Endothelial cell of umbilical vein (primary cell): ENCODE measurements around the gene TMEM121B. TPM values are rescaled to one million over a fixed set of nuclear protein-coding genes. Genes with fewer than 3 reads are reported as not detected.

Source experiments
- BruUV-seq: library from RNA; stranded (reverse); fragments of 400-500 nt; replicated peaks from 2 replicates; lab custom pipeline; 2021; lab: Mats Ljungman, UMichigan
- CTCF ChIA-PET: fragments of 300-600, 350-600 bp; sonication (Branson Sonifier 250); formaldehyde crosslinking; loops from one replicate; lab custom pipeline; 2021; ENCODE audit warnings: antibody characterized with exemption, inconsistent platforms; lab: Charles Lee
- POLR2A ChIA-PET: fragments of 300-600, 350-600 bp; sonication (Branson Sonifier 250); formaldehyde crosslinking; loops from one replicate; lab custom pipeline; 2021; ENCODE audit warnings: antibody characterized with exemption, inconsistent platforms; lab: Charles Lee
- DNase-seq: peaks from one replicate; pipeline ENCODE4 v3.0.0-alpha.2; 2011; ENCODE audit warnings: low read depth, low spot score
- FAIRE-seq: peaks from 2 replicates; lab custom pipeline; 2011; peaks lifted over from hg19 to GRCh38; lab: Jason Lieb, UNC
- H2AFZ ChIP-seq: 2 replicates; pipeline ENCODE4 v1.6.0; 2012; ENCODE audit warnings: low read depth, low read length, control low read depth, inconsistent platforms
- H3K27ac ChIP-seq: 2 replicates; pipeline ENCODE4 v1.5.1; 2011; ENCODE audit warnings: low read depth, mild to moderate bottlenecking, control low read depth, low read length, moderate library complexity; ENCODE audit not compliant: insufficient read depth
- H3K27me3 ChIP-seq, 2 experiments: 2 replicates each; pipeline versions ENCODE4 v1.6.0 to v1.6.1; 2011; ENCODE audit warnings: low read length in 2 of 2, mixed read lengths in 1 of 2; ENCODE audit not compliant: control insufficient read depth in 2 of 2, insufficient read depth in 2 of 2
- H3K36me3 ChIP-seq, 2 experiments: 2 replicates in 1 of 2; 3 replicates in 1 of 2; pipeline ENCODE4 v1.5.1; 2011; ENCODE audit warnings: low read length in 2 of 2, mild to moderate bottlenecking in 1 of 2, moderate library complexity in 1 of 2; ENCODE audit not compliant: control insufficient read depth in 2 of 2, insufficient read depth in 2 of 2; ENCODE audit errors: extremely low read depth in 1 of 2
- H3K4me1 ChIP-seq: 3 replicates; pipeline ENCODE4 v1.5.1; 2011; ENCODE audit warnings: mild to moderate bottlenecking, low read length; ENCODE audit not compliant: control insufficient read depth, insufficient read depth; ENCODE audit errors: extremely low read depth
- H3K4me2 ChIP-seq: 2 replicates; pipeline ENCODE4 v1.6.1; 2011; ENCODE audit warnings: low read length, control low read depth, mixed read lengths; ENCODE audit not compliant: insufficient read depth
- H3K4me3 ChIP-seq, 3 experiments: fragments of 200-600 bp in 1 of 3; sonication (generic), shearing (Covaris generic) in 1 of 3; replicated peaks in 1 of 3; 2 replicates each; pipeline ENCODE4 v1.5.1; 2011 to 2016; ENCODE audit warnings: control low read depth in 3 of 3, low read length in 3 of 3, mild to moderate bottlenecking in 2 of 3, inconsistent platforms in 1 of 3, low read depth in 1 of 3, moderate library complexity in 1 of 3; ENCODE audit not compliant: insufficient read depth in 1 of 3
- H3K79me2 ChIP-seq: 2 replicates; pipeline ENCODE4 v1.6.0; 2012; ENCODE audit warnings: low read length, inconsistent platforms; ENCODE audit not compliant: control insufficient read depth, insufficient read depth
- H3K9ac ChIP-seq: replicated peaks from 2 replicates; pipeline ENCODE3; 2011; ENCODE audit warnings: low read length, control low read depth; ENCODE audit not compliant: insufficient read depth; ENCODE audit errors: extremely low read depth
- H3K9me1 ChIP-seq: replicated peaks from 3 replicates; pipeline ENCODE4 v1.6.0; 2011; ENCODE audit warnings: mild to moderate bottlenecking, low read length; ENCODE audit not compliant: control insufficient read depth, insufficient read depth; ENCODE audit errors: extremely low read depth
- H3K9me3 ChIP-seq: replicated peaks from 2 replicates; pipeline ENCODE4 v1.5.1; 2012; ENCODE audit warnings: low read length, inconsistent platforms; ENCODE audit not compliant: control insufficient read depth, insufficient read depth
- H4K20me1 ChIP-seq: replicated peaks from 2 replicates; pipeline ENCODE3; 2011; ENCODE audit warnings: mild to moderate bottlenecking, low read length; ENCODE audit not compliant: control insufficient read depth, insufficient read depth; ENCODE audit errors: extremely low read depth
- GATA2 ChIP-seq: IDR thresholded peaks from 2 replicates; pipeline ENCODE4 v1.7.0; 2011; ENCODE audit warnings: low read depth, mild to moderate bottlenecking, moderate library complexity, mixed read lengths, low read length; ENCODE audit not compliant: insufficient read length, insufficient read depth
- MYC ChIP-seq: IDR thresholded peaks from one replicate; pipeline ENCODE4 v1.6.1; 2011; ENCODE audit warnings: mild to moderate bottlenecking, low read depth, low read length
- POLR2A ChIP-seq: IDR thresholded peaks from 2 replicates; pipeline ENCODE4 v1.6.1; 2012; ENCODE audit warnings: low read depth, mild to moderate bottlenecking, control low read depth, low read length
- POLR2AphosphoS5 ChIP-seq: IDR thresholded peaks from 2 replicates; pipeline ENCODE4 v1.6.1; 2012; ENCODE audit warnings: low read depth, mild to moderate bottlenecking, control low read depth, low read length, moderate library complexity; ENCODE audit not compliant: insufficient read depth
- dilution Hi-C: fragments of 300-500 bp; cut with MboI; formaldehyde crosslinking; loops from one replicate; pipeline ENCODE4 v1.15.0; 2019; ENCODE audit warnings: low sequenced_read_pairs; ENCODE audit not compliant: extremely low pct_ligation_motif_present
- intact Hi-C: fragments of 100-400 bp; cut with micrococcal nuclease; formaldehyde crosslinking; loops from one replicate; pipeline ENCODE4 v1.10.0; 2022
- polyA plus RNA-seq, 4 experiments: library from polyadenylated mRNA; depleted of rRNA in 3 of 4; stranded (reverse) in 3 of 4; unstranded in 1 of 4; fragments of >200 nt; gene quantifications; 2 replicates each; pipeline versions ENCODE4 v1.2.1 to v1.2.3, GENCODE V29; 2011 to 2012; ENCODE audit warnings: missing spikeins in 1 of 4
- total RNA-seq: library from RNA; stranded (reverse); gene quantifications from 2 replicates; pipeline ENCODE4 v1.2.3, GENCODE V29; 2021
- TF ChIP-seq, protein P1 (sequence below): IDR thresholded peaks from 2 replicates; pipeline ENCODE4 v1.6.1; 2011; ENCODE audit not compliant: insufficient read depth, insufficient read length
- TF ChIP-seq, protein P2 (sequence below), 2 donors: IDR thresholded peaks; 1 replicate in 1 of 2; 2 replicates in 1 of 2; pipeline ENCODE4 v1.5.1; 2011; ENCODE audit warnings: low read length in 2 of 2, mild to moderate bottlenecking in 2 of 2, moderate library complexity in 2 of 2, control low read depth in 1 of 2, inconsistent platforms in 1 of 2, low read depth in 1 of 2; ENCODE audit not compliant: insufficient read depth in 1 of 2; ENCODE audit errors: extremely low read depth in 1 of 2

TMEM121B gene
- total and polyA plus RNA-seq, 2 donors (not counting 3 experiments of a cell fraction or from before 2014, with no cell fraction given): 0.18 to 0.33 TPM

DNA sequence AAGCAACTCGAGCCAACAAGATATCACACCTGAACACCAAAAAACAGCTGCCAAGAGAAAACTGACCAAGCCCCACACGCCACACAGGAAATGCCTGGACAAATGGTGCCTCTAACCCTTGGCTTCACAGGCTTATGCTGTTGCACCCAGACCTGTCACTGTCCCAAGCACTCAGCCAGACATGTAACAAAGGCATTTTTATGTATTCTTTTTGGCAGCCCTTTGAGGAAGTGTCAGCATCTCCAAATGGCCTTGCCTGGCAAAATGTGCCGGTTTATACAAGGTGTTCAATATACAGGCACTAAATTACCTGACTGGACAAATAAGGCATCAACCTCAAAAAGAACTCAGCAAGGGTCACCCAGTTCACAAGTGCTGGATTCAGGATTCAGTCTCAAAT is 31.8 kb upstream of the TMEM121B start:
- Histone ChIP-seq H3K9me3 (no peaks in the 10 kb centered on the region), H2AFZ (no peak overlapping the region), H3K4me2 (no peak overlapping the region), H4K20me1 (no peaks in the 10 kb centered on the region), H3K9ac (no peak overlapping the region), H3K27me3 (no peaks in the 10 kb centered on the region), H3K9me1 (no peaks in the 10 kb centered on the region), H3K79me2 (peaks cover 41% of the 10 kb centered on the region), H3K4me1 (peaks cover 4% of the 10 kb centered on the region), H3K27ac (no peak overlapping the region), H3K4me3 (no peak overlapping the region), H3K36me3 (peaks cover 0 to 3% of the 10 kb centered on the region in 2 experiments)
- TF ChIP-seq POLR2AphosphoS5: no peak
- TF ChIP-seq, protein P1, sequence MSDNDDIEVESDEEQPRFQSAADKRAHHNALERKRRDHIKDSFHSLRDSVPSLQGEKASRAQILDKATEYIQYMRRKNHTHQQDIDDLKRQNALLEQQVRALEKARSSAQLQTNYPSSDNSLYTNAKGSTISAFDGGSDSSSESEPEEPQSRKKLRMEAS: no peak
- ChIA-PET CTCF (interaction anchor here (0.9 kb wide), 1 partner anchor 18 kb away, joined by 3 read pairs; no protein-coding TSS in a partner anchor), POLR2A (no interaction called here)
- FAIRE-seq (no peak), DNase-seq (no peak)
- dilution Hi-C loops (no loop called here), intact Hi-C loops (no loop called here)
- BruUV-seq: no TSS peak

DNA sequence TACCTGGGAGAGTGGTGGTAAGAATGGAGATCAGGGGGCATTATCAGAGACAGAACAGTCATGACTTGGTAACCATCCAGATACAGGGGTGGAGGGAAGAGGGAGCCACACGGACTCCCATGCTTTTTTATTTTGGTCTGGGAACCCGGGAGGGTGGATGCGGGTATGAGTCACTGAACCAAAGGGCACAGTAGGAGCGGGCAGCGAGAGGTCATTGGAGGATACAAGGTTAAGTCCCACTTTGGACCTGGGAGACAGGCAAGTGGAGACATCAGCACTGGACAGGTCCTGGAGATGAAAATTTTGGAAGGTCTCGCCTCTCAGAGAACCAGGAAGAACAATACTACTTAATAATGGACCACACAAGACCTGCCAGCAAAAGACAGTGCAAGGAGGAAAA is 31.2 kb upstream of the TMEM121B start:
- intact Hi-C loops: no loop called here
- Histone ChIP-seq H3K27ac (no peak overlapping the region), H3K9ac (no peak overlapping the region), H3K36me3 (peaks cover 0 to 5% of the 10 kb centered on the region in 2 experiments), H3K4me3 (no peak overlapping the region), H4K20me1 (no peaks in the 10 kb centered on the region), H3K4me1 (peaks cover under 1% of the 10 kb centered on the region), H2AFZ (no peak overlapping the region), H3K79me2 (peaks cover 35% of the 10 kb centered on the region), H3K27me3 (no peaks in the 10 kb centered on the region), H3K9me1 (no peaks in the 10 kb centered on the region), H3K9me3 (no peaks in the 10 kb centered on the region), H3K4me2 (no peak overlapping the region)
- POLR2A ChIA-PET: no interaction called here
- CTCF ChIA-PET: interaction anchor here (0.9 kb wide), 1 partner anchor 19 kb away, joined by 3 read pairs; no protein-coding TSS in a partner anchor
- TF ChIP-seq, protein P2, sequence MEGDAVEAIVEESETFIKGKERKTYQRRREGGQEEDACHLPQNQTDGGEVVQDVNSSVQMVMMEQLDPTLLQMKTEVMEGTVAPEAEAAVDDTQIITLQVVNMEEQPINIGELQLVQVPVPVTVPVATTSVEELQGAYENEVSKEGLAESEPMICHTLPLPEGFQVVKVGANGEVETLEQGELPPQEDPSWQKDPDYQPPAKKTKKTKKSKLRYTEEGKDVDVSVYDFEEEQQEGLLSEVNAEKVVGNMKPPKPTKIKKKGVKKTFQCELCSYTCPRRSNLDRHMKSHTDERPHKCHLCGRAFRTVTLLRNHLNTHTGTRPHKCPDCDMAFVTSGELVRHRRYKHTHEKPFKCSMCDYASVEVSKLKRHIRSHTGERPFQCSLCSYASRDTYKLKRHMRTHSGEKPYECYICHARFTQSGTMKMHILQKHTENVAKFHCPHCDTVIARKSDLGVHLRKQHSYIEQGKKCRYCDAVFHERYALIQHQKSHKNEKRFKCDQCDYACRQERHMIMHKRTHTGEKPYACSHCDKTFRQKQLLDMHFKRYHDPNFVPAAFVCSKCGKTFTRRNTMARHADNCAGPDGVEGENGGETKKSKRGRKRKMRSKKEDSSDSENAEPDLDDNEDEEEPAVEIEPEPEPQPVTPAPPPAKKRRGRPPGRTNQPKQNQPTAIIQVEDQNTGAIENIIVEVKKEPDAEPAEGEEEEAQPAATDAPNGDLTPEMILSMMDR (IDR thresholded peaks at IDR 0.05; ENCODE audit: extremely low read depth in 1 of 2, insufficient read depth in 1 of 2, low read depth in 1 of 2, low read length in 2 of 2): no peak
- TF ChIP-seq GATA2: no peak
- no peak for TF ChIP-seq MYC
- TF ChIP-seq POLR2A: no peak
- dilution Hi-C loops: no loop called here
- FAIRE-seq: no peak
- DNase-seq: no peak
- BruUV-seq: no TSS peak
